Neuronal stem cell (in vitro differentiated cells): ENCODE measurements around the gene MBP.
A peak's percentile ranks its signal among the peaks of the same experiment; 100 is the strongest.
"Not testable (repeated sequence)": the region's sequence is repeated elsewhere in the genome, so short reads cannot be mapped to it uniquely, and the experiment has no call there.

ENCODE experiments used
- DNase-seq: peaks from one replicate; pipeline ENCODE4 v3.0.0-alpha.2; 2013; ENCODE audit warnings: low spot score
- H2AFZ ChIP-seq: one replicate; pipeline ENCODE4 v1.6.1; 2013; ENCODE audit warnings: mild to moderate bottlenecking, low read length, inconsistent platforms
- H2AK5ac ChIP-seq: 2 replicates; pipeline ENCODE4 v1.6.1; 2013; ENCODE audit warnings: low read depth, mild to moderate bottlenecking, inconsistent platforms, low read length, moderate library complexity, mixed read lengths
- H2BK120ac ChIP-seq: 2 replicates; pipeline ENCODE4 v1.6.1; 2013; ENCODE audit warnings: low read depth, mild to moderate bottlenecking, inconsistent platforms, low read length, moderate library complexity, mixed read lengths
- H2BK12ac ChIP-seq: one replicate; pipeline ENCODE4 v1.6.1; 2013; ENCODE audit warnings: low read length, inconsistent platforms
- H2BK15ac ChIP-seq: 2 replicates; pipeline ENCODE4 v1.6.1; 2013; ENCODE audit warnings: mild to moderate bottlenecking, low read length, inconsistent platforms, mixed read lengths
- H2BK5ac ChIP-seq: one replicate; pipeline ENCODE4 v1.6.1; 2013; ENCODE audit warnings: inconsistent platforms, mild to moderate bottlenecking, low read length, moderate library complexity
- H3K14ac ChIP-seq: one replicate; pipeline ENCODE4 v1.6.1; 2013; ENCODE audit warnings: low read length, inconsistent platforms
- H3K18ac ChIP-seq: 2 replicates; pipeline ENCODE4 v1.6.1; 2013; ENCODE audit warnings: low read length, inconsistent platforms
- H3K23ac ChIP-seq: 2 replicates; pipeline ENCODE4 v1.6.1; 2013; ENCODE audit warnings: low read depth, mild to moderate bottlenecking, mixed read lengths, low read length, inconsistent platforms; ENCODE audit not compliant: poor library complexity
- H3K27ac ChIP-seq: replicated peaks from 3 replicates; pipeline ENCODE4 v1.5.1; 2013; ENCODE audit warnings: low read length, inconsistent platforms
- H3K27me3 ChIP-seq, 3 experiments: 2 replicates each; pipeline ENCODE4 v1.6.1; 2013; ENCODE audit warnings: low read length in 3 of 3, mild to moderate bottlenecking in 2 of 3, inconsistent platforms in 1 of 3, low read depth in 1 of 3, mixed read lengths in 1 of 3, moderate library complexity in 1 of 3; ENCODE audit not compliant: control insufficient read depth in 3 of 3, insufficient read depth in 3 of 3
- H3K36me3 ChIP-seq, 2 donors: replicated peaks in 1 of 2; 2 replicates each; pipeline ENCODE4 v1.6.1; 2013; ENCODE audit warnings: low read length in 2 of 2; ENCODE audit not compliant: control insufficient read depth in 2 of 2, insufficient read depth in 2 of 2
- H3K4ac ChIP-seq: 2 replicates; pipeline ENCODE4 v1.6.1; 2013; ENCODE audit warnings: inconsistent platforms, mild to moderate bottlenecking, low read length, moderate library complexity
- H3K4me1 ChIP-seq, 2 donors: 1 replicate in 1 of 2; 2 replicates in 1 of 2; pipeline ENCODE4 v1.6.1; 2013; ENCODE audit warnings: low read length in 2 of 2, low read depth in 1 of 2; ENCODE audit not compliant: control insufficient read depth in 2 of 2, insufficient read depth in 1 of 2
- H3K4me2 ChIP-seq: one replicate; pipeline ENCODE4 v1.6.1; 2013; ENCODE audit warnings: mild to moderate bottlenecking, low read length, inconsistent platforms; ENCODE audit not compliant: insufficient read depth, poor library complexity, severe bottlenecking
- H3K4me3 ChIP-seq, 2 donors: 2 replicates each; pipeline ENCODE4 v1.5.1; 2013; ENCODE audit warnings: low read length in 2 of 2, mild to moderate bottlenecking in 2 of 2, inconsistent platforms in 1 of 2, moderate library complexity in 1 of 2
- H3K79me1 ChIP-seq: one replicate; pipeline ENCODE4 v1.6.1; 2013; ENCODE audit warnings: low read depth, mild to moderate bottlenecking, inconsistent platforms, low read length, moderate library complexity
- H3K9ac ChIP-seq: one replicate; pipeline ENCODE4 v1.6.1; 2013; ENCODE audit warnings: mild to moderate bottlenecking, low read depth, low read length, inconsistent platforms; ENCODE audit not compliant: poor library complexity
- H3K9me3 ChIP-seq, 2 donors: replicated peaks in 1 of 2; 2 replicates each; pipeline versions ENCODE3 to v1.6.1; 2013; ENCODE audit warnings: low read length in 2 of 2, mild to moderate bottlenecking in 2 of 2, inconsistent platforms in 1 of 2, low read depth in 1 of 2, mixed read lengths in 1 of 2, moderate library complexity in 1 of 2; ENCODE audit not compliant: control insufficient read depth in 2 of 2, insufficient read depth in 1 of 2
- H4K8ac ChIP-seq: one replicate; pipeline ENCODE4 v1.6.1; 2013; ENCODE audit warnings: low read depth, mild to moderate bottlenecking, inconsistent platforms, low read length, moderate library complexity
- H4K91ac ChIP-seq: one replicate; pipeline ENCODE4 v1.6.1; 2013; ENCODE audit warnings: low read length, low read depth, mild to moderate bottlenecking, inconsistent platforms; ENCODE audit not compliant: poor library complexity
- WGBS, 2 donors: extraction: QIAGEN DNeasy Blood & Tissue Kit; methylation state at CpG; one replicate each; pipeline ENCODE4 v1.1.7; 2013; ENCODE audit warnings: missing lambda C conversion rate in 2 of 2, mixed read lengths in 1 of 2; ENCODE audit not compliant: insufficient read length in 2 of 2, insufficient replicate concordance in 1 of 2; ENCODE audit errors: extremely low coverage in 2 of 2; 5-methylcytosine and 5-hydroxymethylcytosine counted together

MBP gene

GRCh38 chr18:76948345-76948744 is 184.2 kb downstream of the MBP start:
- Histone ChIP-seq H3K4ac (no peak overlapping the region), H3K4me1 (no peaks in the 10 kb centered on the region), H2BK15ac (no peak overlapping the region), H3K9me3 (no peaks in the 10 kb centered on the region), H4K91ac (no peak overlapping the region), H2BK120ac (no peak overlapping the region), H2AFZ (no peak overlapping the region), H2AK5ac (no peak overlapping the region), H3K27me3 (no peaks in the 10 kb centered on the region), H3K36me3 (peaks cover 4 to 59% of the 10 kb centered on the region in 2 donors), H3K14ac (no peak overlapping the region), H2BK12ac (no peak overlapping the region), H3K27ac (no peak overlapping the region), H3K4me3 (no peak overlapping the region), H3K79me1 (peaks cover 2% of the 10 kb centered on the region), H3K18ac (no peak overlapping the region), H3K23ac (no peak overlapping the region), H3K4me2 (no peak overlapping the region), H3K9ac (no peak overlapping the region), H4K8ac (no peak overlapping the region), H2BK5ac (no peak overlapping the region)
- no peak for DNase-seq
- WGBS, 2 donors, result no CpG with 5 or more reads among the region's 8 CpGs

DNA sequence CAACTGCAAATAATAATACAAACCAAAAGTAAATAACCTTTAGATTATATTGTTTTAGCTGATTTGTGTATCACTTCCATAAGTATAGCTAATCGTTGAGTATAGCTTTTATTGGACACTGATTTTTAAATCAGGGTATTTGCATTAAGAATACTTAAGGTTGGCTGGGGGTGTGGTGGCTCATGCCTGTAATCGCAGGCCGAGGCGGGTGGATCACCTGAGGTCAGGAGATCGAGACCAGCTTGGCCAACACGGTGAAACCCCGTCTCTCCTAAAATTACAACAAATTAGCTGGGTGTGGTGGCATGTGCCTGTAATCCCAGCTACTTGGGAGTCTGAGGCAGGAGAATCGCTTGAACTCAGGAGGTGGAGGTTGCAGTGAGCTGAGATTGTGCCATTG is 188.2 kb downstream of the MBP start:
- not testable (repeated sequence) for H4K8ac ChIP-seq, H3K4me1 ChIP-seq, H2BK5ac ChIP-seq, H2AK5ac ChIP-seq, DNase-seq, H4K91ac ChIP-seq, H3K4me3 ChIP-seq, H3K23ac ChIP-seq, H3K18ac ChIP-seq, H3K79me1 ChIP-seq, H2BK15ac ChIP-seq, H2BK12ac ChIP-seq, H3K4ac ChIP-seq, H3K9ac ChIP-seq, H3K27me3 ChIP-seq, H3K4me2 ChIP-seq, H3K14ac ChIP-seq, H3K9me3 ChIP-seq, H3K27ac ChIP-seq, H2BK120ac ChIP-seq, H2AFZ ChIP-seq
- WGBS, 2 donors, result no CpG with 5 or more reads among the region's 8 CpGs
- peaks cover 3 to 36% of the 10 kb centered on the region in 2 donors for H3K36me3 ChIP-seq

DNA sequence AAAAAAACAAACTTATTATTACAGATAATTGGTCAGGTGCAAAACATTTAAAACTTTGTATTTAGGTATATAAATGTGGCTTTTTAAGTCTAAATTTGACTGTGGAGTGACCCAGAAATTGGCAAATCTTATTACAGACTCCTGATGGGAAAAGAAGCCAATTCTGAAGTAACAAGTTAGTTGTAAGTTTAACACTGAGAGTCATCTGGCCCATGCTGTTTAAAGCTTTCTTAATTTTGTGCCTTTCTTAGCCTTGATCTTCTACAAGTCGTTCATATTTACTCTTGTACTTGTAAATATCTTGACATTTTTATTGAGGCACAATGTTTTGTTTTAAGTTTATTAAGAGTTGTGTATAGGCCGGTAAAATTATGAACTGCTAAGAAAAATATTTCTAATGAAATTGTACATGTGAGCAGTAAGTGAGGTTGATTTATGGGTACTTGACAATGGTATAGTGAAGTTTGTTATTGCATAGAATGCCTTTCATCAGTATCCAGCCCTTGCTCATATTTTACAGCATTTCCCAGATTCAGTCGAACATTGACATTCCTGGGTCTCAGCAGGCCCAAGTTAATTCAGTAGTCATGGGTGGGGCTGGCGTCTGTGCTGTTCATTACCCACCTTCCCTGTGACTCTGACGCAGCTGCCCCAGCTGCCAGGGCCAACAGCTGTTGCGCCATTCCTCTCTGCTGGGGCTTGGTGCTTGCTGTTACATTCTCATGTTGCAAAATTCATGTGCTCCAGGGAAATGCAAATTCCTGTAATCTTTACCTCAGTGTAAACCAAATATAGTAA is 188.8 kb downstream of the MBP start:
- Histone ChIP-seq H2AFZ (no peak overlapping the region), H4K91ac (no peak overlapping the region), H3K9ac (no peak overlapping the region), H3K18ac (no peak overlapping the region), H2AK5ac (no peak overlapping the region), H3K79me1 (peaks cover 2% of the 10 kb centered on the region), H3K23ac (no peak overlapping the region), H3K9me3 (peaks cover 0 to 3% of the 10 kb centered on the region in 2 donors), H3K27ac (no peak overlapping the region), H3K4ac (no peak overlapping the region), H3K4me2 (no peak overlapping the region), H2BK15ac (no peak overlapping the region), H3K27me3 (no peaks in the 10 kb centered on the region), H2BK12ac (no peak overlapping the region), H3K4me1 (no peaks in the 10 kb centered on the region), H2BK120ac (no peak overlapping the region), H3K14ac (no peak overlapping the region), H3K36me3 (peaks cover 2 to 36% of the 10 kb centered on the region in 2 donors), H4K8ac (no peak overlapping the region), H2BK5ac (no peak overlapping the region), H3K4me3 (no peak overlapping the region)
- no peak for DNase-seq
- WGBS, 2 donors, result no CpG with 5 or more reads among the region's 6 CpGs

- Histone ChIP-seq H3K23ac (peak overlapping the region; percentile 73), H3K36me3 (peaks cover 7 to 39% of the 10 kb centered on the region in 2 donors), H3K27me3 (no peaks in the 10 kb centered on the region), H3K18ac (peak overlapping the region; percentile 57), H2BK15ac (no peak overlapping the region), H3K79me1 (peaks cover 2% of the 10 kb centered on the region), H2AK5ac (no peak overlapping the region), H2AFZ (no peak overlapping the region), H4K91ac (no peak overlapping the region), H4K8ac (peak overlapping the region; percentile 65), H2BK12ac (no peak overlapping the region), H3K14ac (peak overlapping the region; percentile 67), H3K27ac (no peak overlapping the region), H3K4me1 (no peaks in the 10 kb centered on the region), H3K9ac (no peak overlapping the region), H2BK5ac (no peak overlapping the region), H2BK120ac (no peak overlapping the region), H3K4me2 (no peak overlapping the region), H3K4ac (no peak overlapping the region), H3K4me3 (peak overlapping the region in 1 of 2 donors; percentile 42), H3K9me3 (peaks cover 0 to 5% of the 10 kb centered on the region in 2 donors)
- WGBS, 2 donors, result no CpG with 5 or more reads among the region's 9 CpGs
- no peak for DNase-seq
Observed at GRCh38 chr18:76941284-76941683, 191.3 kb downstream of the MBP start.
